Fibroblast of skin of scalp (primary cell): ENCODE measurements around the gene ISYNA1.

Experiments used
- DNase-seq: peaks from one replicate; pipeline ENCODE4 v3.0.0-alpha.2; 2013

The ISYNA1 gene

GRCh38 chr19:18443406-18443805 lies 5.5 kb upstream of the ISYNA1 start:
- no peak for DNase-seq

GRCh38 chr19:18442941-18443340 lies 5.0 kb upstream of the ISYNA1 start:
- DNase-seq, result no peak

- no peak for DNase-seq
Observed at GRCh38 chr19:18441804-18442788, 4.2 kb upstream of the ISYNA1 start.

GRCh38 chr19:18440936-18441803 lies 3.2 kb upstream of the ISYNA1 start:
- DNase-seq, result no peak

GRCh38 chr19:18440415-18440877 lies 2.5 kb upstream of the ISYNA1 start:
- DNase-seq, result no peak

- no peak for DNase-seq
Observed at GRCh38 chr19:18439910-18440237, 1.9 kb upstream of the ISYNA1 start.

- DNase-seq, result peak; percentile 74
Observed at GRCh38 chr19:18439025-18439909, 1.3 kb upstream of the ISYNA1 start.

- peak; percentile 55 for DNase-seq
Observed at GRCh38 chr19:18438331-18439024, 545 bp upstream of the ISYNA1 start.

- peak; percentile 87 for DNase-seq
Observed at GRCh38 chr19:18436671-18437490, 1.1 kb downstream of the ISYNA1 start.

GRCh38 chr19:18435842-18436670 lies 1.9 kb downstream of the ISYNA1 start:
- no peak for DNase-seq

GRCh38 chr19:18435178-18435841 lies 2.6 kb downstream of the ISYNA1 start:
- DNase-seq, result no peak

GRCh38 chr19:18434411-18435175 lies 3.3 kb downstream of the ISYNA1 start:
- no peak for DNase-seq

GRCh38 chr19:18433735-18434398 lies 4.1 kb downstream of the ISYNA1 start:
- no peak for DNase-seq

GRCh38 chr19:18433015-18433691 lies 4.8 kb downstream of the ISYNA1 start:
- no peak for DNase-seq

- no peak for DNase-seq
Observed at GRCh38 chr19:18432275-18433014, 5.5 kb downstream of the ISYNA1 start.
